K562 (cell line): ENCODE measurements around the gene DHRS4L2. TPM values are rescaled to one million over a fixed set of nuclear protein-coding genes. Genes with fewer than 3 reads are reported as not detected.

Experiments used
- ATAC-seq: fragments of 200-7000 bp; cut with Tn5 transposase; 3 replicates; pipeline ENCODE4 v1.9.1; 2020; ENCODE audit warnings: moderate library complexity
- BruUV-seq: library from RNA; stranded (reverse); fragments of 400-500 nt; replicated peaks from 2 replicates; lab custom pipeline; 2021; lab: Mats Ljungman, UMichigan
- CTCF ChIA-PET: fragments of 300-600 bp; formaldehyde crosslinking; extraction: SDS; loops from one replicate; lab custom pipeline; 2021; ENCODE audit warnings: low intra/inter-chr PET ratio; lab: Yijun Ruan, JAX
- POLR2A ChIA-PET: fragments of 300-600, 350-650 bp; sonication (Branson Sonifier 250); formaldehyde crosslinking; extraction: SDS; loops from one replicate; lab custom pipeline; 2021; ENCODE audit warnings: antibody characterized with exemption, inconsistent platforms; lab: Yijun Ruan, JAX
- DNase-seq, 4 experiments: peaks; one replicate each; pipeline versions ENCODE4 v3.0.0 to v3.0.0-alpha.2; 2011 to 2018; ENCODE audit warnings: low spot score in 3 of 4, mixed read lengths in 3 of 4; ENCODE audit errors: extremely low read depth in 1 of 4
- FAIRE-seq: peaks from 2 replicates; lab custom pipeline; 2011; peaks lifted over from hg19 to GRCh38; lab: Jason Lieb, UNC
- H2AFZ ChIP-seq: 2 replicates; pipeline ENCODE4 v1.6.0; 2011; ENCODE audit warnings: low read depth, low read length, control low read depth, inconsistent platforms
- H3K27ac ChIP-seq: fragments of 200-600 bp; 3 replicates; pipeline ENCODE4 v1.8.0; 2011; ENCODE audit warnings: low read depth, mild to moderate bottlenecking, control low read depth, inconsistent platforms, low read length, moderate library complexity, mixed read lengths; ENCODE audit errors: extremely low read depth
- H3K27me3 ChIP-seq, 2 experiments: fragments of 300-600 bp in 1 of 2; 2 replicates in 1 of 2; 3 replicates in 1 of 2; pipeline versions ENCODE4 v1.6.0 to v1.8.0; 2011; ENCODE audit warnings: inconsistent platforms in 2 of 2, low read length in 2 of 2, mild to moderate bottlenecking in 1 of 2, mixed read lengths in 1 of 2, moderate library complexity in 1 of 2; ENCODE audit not compliant: control insufficient read depth in 2 of 2, insufficient read depth in 2 of 2
- H3K36me3 ChIP-seq: fragments of 300-600 bp; 3 replicates; pipeline ENCODE4 v1.8.0; 2011; ENCODE audit warnings: mild to moderate bottlenecking, low read length, inconsistent platforms; ENCODE audit not compliant: control insufficient read depth, insufficient read depth
- H3K4me1 ChIP-seq, 2 experiments: fragments of 200-600 bp in 1 of 2; replicated peaks in 1 of 2; 2 replicates in 1 of 2; 3 replicates in 1 of 2; pipeline versions ENCODE4 v1.5.1 to v1.8.0; 2011; ENCODE audit warnings: inconsistent platforms in 2 of 2, low read length in 2 of 2, mild to moderate bottlenecking in 1 of 2, mixed read lengths in 1 of 2, moderate library complexity in 1 of 2; ENCODE audit not compliant: control insufficient read depth in 2 of 2, insufficient read depth in 2 of 2
- H3K4me2 ChIP-seq: 2 replicates; pipeline ENCODE4 v1.6.1; 2011; ENCODE audit warnings: low read length, control low read depth, inconsistent platforms, mixed read lengths; ENCODE audit not compliant: insufficient read depth
- H3K4me3 ChIP-seq: fragments of 200-600 bp; sonication (generic), shearing (Covaris generic); 2 replicates; pipeline ENCODE4 v1.5.1; 2016; ENCODE audit warnings: control low read depth, inconsistent platforms
- H3K79me2 ChIP-seq: fragments of 200-600 bp; 3 replicates; pipeline ENCODE4 v1.8.0; 2011; ENCODE audit warnings: low read length, inconsistent platforms; ENCODE audit not compliant: control insufficient read depth, insufficient read depth
- H3K9ac ChIP-seq, 2 experiments: 2 replicates each; pipeline versions ENCODE4 v1.6.0 to v1.6.1; 2011; ENCODE audit warnings: low read depth in 2 of 2, low read length in 2 of 2, control low read depth in 1 of 2, inconsistent platforms in 1 of 2, mild to moderate bottlenecking in 1 of 2, mixed read lengths in 1 of 2; ENCODE audit not compliant: insufficient read depth in 1 of 2
- H3K9me1 ChIP-seq: one replicate; pipeline ENCODE4 v1.6.0; 2011; ENCODE audit warnings: inconsistent platforms, mild to moderate bottlenecking, low read length, moderate library complexity; ENCODE audit not compliant: control insufficient read depth, insufficient read depth
- H3K9me3 ChIP-seq: replicated peaks from 2 replicates; pipeline ENCODE4 v1.5.1; 2011; ENCODE audit warnings: low read depth, low read length, inconsistent platforms; ENCODE audit not compliant: control insufficient read depth, insufficient read depth
- H4K20me1 ChIP-seq: replicated peaks from 2 replicates; pipeline ENCODE4 v1.6.1; 2011; ENCODE audit warnings: low read length, inconsistent platforms, mixed read lengths; ENCODE audit not compliant: control insufficient read depth, insufficient read depth
- CXXC5 ChIP-seq: fragments of 250-450 bp; sonication (Bioruptor Pico); IDR thresholded peaks from 2 replicates; pipeline ENCODE4 v1.8.0; 2022; ENCODE audit warnings: inconsistent platforms, mild to moderate bottlenecking, moderate library complexity
- KAT2B ChIP-seq: IDR thresholded peaks from one replicate; pipeline ENCODE4 v1.6.1; 2012; ENCODE audit warnings: low read depth, mild to moderate bottlenecking, control low read depth, inconsistent platforms, low read length, moderate library complexity
- PTBP1 ChIP-seq: fragments of 200-400 bp; formaldehyde crosslinking; IDR thresholded peaks from 2 replicates; pipeline ENCODE4 v1.6.1; 2017; ENCODE audit warnings: low read depth, low read length
- YBX1 ChIP-seq: fragments of 450-650 bp; IDR thresholded peaks from 2 replicates; pipeline ENCODE4 v1.7.1; 2016; ENCODE audit warnings: mild to moderate bottlenecking
- ZNF583 ChIP-seq: fragments of 250-450 bp; sonication (Bioruptor Pico); IDR thresholded peaks from 2 replicates; pipeline ENCODE4 v1.4.0; 2020
- WGBS: fragments of 100-300 bp; shearing (Covaris generic); methylation state at CpG from one replicate; pipeline ENCODE4 v1.1.6; 2016; ENCODE audit warnings: low coverage, mixed read lengths; ENCODE audit not compliant: insufficient coverage; ENCODE audit errors: missing lambda C conversion rate; 5-methylcytosine and 5-hydroxymethylcytosine counted together
- in situ Hi-C: fragments of 300-500 bp; cut with MboI; formaldehyde crosslinking; loops from 4 replicates; pipeline ENCODE4 v1.15.0; 2018; ENCODE audit warnings: inconsistent platforms, mixed read lengths
- intact Hi-C: fragments of 100-400 bp; cut with micrococcal nuclease; formaldehyde crosslinking; loops from 2 replicates; pipeline ENCODE4 v1.14.2; 2022
- polyA plus RNA-seq, 8 experiments: library from polyadenylated mRNA; depleted of rRNA in 4 of 8; stranded (reverse) in 5 of 8; unstranded in 3 of 8; fragments of >200 nt; fragmentation: Nextera tagmentation in 2 of 8; fragmentation: Illumina TruSeq in 1 of 8; extraction: Ambion mirVana in 2 of 8; extraction: Trizol in 1 of 8; gene quantifications; 2 replicates each; pipeline versions ENCODE4 v1.2.1 to v1.2.3, GENCODE V29; 2011 to 2014; ENCODE audit warnings: inconsistent platforms in 1 of 8, missing spikeins in 1 of 8
- total RNA-seq, 7 experiments: library from RNA; depleted of rRNA in 6 of 7; stranded (reverse); fragments of >200 nt in 6 of 7; fragmentation: Illumina TruSeq in 2 of 7; extraction: Trizol in 2 of 7; gene quantifications; 2 replicates each; pipeline versions ENCODE4 v1.2.1 to v1.2.3, GENCODE V29; 2011 to 2021; ENCODE audit warnings: low replicate concordance in 1 of 7
- TF ChIP-seq, protein P1 (sequence below), 3 experiments: IDR thresholded peaks in 2 of 3; conservative IDR thresholded peaks in 1 of 3; 2 replicates each; pipeline ENCODE4 v1.5.1; 2011 to 2012; ENCODE audit warnings: low read length in 3 of 3, mild to moderate bottlenecking in 3 of 3, control low read depth in 2 of 3, improper control_type of control experiment in 1 of 3, inconsistent platforms in 1 of 3, low read depth in 1 of 3, mixed read lengths in 1 of 3, moderate library complexity in 1 of 3; ENCODE audit not compliant: insufficient read depth in 2 of 3

The DHRS4L2 gene
- total and polyA plus RNA-seq, 9 of the 15 experiments (the other 6 are each of a cell fraction or from before 2014, with no cell fraction given): 2.3 to 13.7 (median 8.1) TPM

DNA sequence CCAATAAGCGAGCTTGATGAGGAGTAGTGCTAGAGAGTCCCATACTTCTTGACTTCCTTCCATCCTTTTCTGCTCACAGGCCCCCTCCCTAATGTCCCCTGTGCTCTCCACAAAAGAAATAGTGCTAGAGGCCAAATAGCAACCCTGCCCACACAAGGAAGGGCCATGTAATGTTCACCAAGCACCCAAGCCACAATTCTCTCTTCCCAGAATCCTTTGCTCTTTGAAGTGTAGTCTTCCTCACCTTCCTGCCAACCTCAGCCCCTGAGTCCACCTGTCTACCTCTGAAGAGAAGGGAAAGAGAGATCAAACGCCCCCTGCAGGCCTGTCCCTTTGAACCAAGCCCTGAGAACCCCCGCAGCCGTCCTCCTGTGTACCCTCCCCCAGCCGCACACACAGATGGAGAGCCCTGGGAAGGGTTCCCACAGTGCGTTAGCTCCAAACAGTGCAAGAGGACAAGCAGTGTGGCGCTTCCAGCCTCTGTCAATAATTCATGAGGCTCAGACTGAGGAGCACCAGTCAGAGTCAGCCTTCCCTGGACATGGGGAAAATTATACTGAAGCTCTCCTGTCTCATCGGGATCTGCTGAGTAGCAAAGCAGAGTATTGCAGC, 37.0 kb upstream of the DHRS4L2 start:
- 0 out of 3 replicates have a peak, but pooled peaks cover 2% of the 10 kb centered on the region for H3K36me3 ChIP-seq
- no peaks in the 10 kb centered on the region for H3K27me3 ChIP-seq
- H3K9ac ChIP-seq: no peak overlapping the region
- TF ChIP-seq, protein P1, sequence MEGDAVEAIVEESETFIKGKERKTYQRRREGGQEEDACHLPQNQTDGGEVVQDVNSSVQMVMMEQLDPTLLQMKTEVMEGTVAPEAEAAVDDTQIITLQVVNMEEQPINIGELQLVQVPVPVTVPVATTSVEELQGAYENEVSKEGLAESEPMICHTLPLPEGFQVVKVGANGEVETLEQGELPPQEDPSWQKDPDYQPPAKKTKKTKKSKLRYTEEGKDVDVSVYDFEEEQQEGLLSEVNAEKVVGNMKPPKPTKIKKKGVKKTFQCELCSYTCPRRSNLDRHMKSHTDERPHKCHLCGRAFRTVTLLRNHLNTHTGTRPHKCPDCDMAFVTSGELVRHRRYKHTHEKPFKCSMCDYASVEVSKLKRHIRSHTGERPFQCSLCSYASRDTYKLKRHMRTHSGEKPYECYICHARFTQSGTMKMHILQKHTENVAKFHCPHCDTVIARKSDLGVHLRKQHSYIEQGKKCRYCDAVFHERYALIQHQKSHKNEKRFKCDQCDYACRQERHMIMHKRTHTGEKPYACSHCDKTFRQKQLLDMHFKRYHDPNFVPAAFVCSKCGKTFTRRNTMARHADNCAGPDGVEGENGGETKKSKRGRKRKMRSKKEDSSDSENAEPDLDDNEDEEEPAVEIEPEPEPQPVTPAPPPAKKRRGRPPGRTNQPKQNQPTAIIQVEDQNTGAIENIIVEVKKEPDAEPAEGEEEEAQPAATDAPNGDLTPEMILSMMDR (IDR thresholded peaks at IDR 0.05 in 2 of 3, conservative IDR thresholded peaks at IDR 0.05 in 1 of 3; ENCODE audit: insufficient read depth in 2 of 3, low read depth in 1 of 3, low read length in 3 of 3): peak in 2 of 3 experiments; percentile 12 to 39; a peak in 2 of 6 replicates
- no peak for TF ChIP-seq YBX1
- no peak for TF ChIP-seq KAT2B
- TF ChIP-seq CXXC5 (CRISPR knock-in tag): 0 out of 2 replicates have a peak, but pooled peaks have one; percentile 15
- no peak for TF ChIP-seq PTBP1
- TF ChIP-seq ZNF583 (CRISPR knock-in tag): peak; percentile 46; the same call in 1 of the 2 replicates
- ChIA-PET CTCF (no interaction called here), POLR2A (interaction anchor here (0.7 kb wide), 1 partner anchor 15 kb away, joined by 3 read pairs; no protein-coding TSS in a partner anchor)
- peaks cover 21% of the 10 kb centered on the region for H3K79me2 ChIP-seq
- in situ Hi-C loops: no loop called here
- H3K4me2 ChIP-seq: no peak overlapping the region; the same call in 1 of the 2 replicates
- no peak for ATAC-seq
- intact Hi-C loops: loop anchor here (5.0 kb wide), 1 partner anchor 364 kb away; no protein-coding TSS in a partner anchor
- BruUV-seq: no TSS peak
- H2AFZ ChIP-seq: no peak overlapping the region
- peaks cover 8% of the 10 kb centered on the region for H3K9me3 ChIP-seq
- FAIRE-seq: no peak
- DNase-seq: no peak
- 75% methylated on average over 7 of the region's 8 CpGs for WGBS
- H3K27ac ChIP-seq: no peak overlapping the region
- H4K20me1 ChIP-seq: no peaks in the 10 kb centered on the region
- H3K9me1 ChIP-seq: no peaks in the 10 kb centered on the region
- H3K4me1 ChIP-seq: peaks cover 0 to 10% of the 10 kb centered on the region in 2 experiments; a peak in 2 of 5 replicates
- no peak overlapping the region for H3K4me3 ChIP-seq
